OCI-LY7 (cell line): ENCODE results near the gene MFSD6. TPM values are rescaled to one million over a fixed set of nuclear protein-coding genes. Genes with fewer than 3 reads are reported as not detected.

ENCODE experiments used
- BruUV-seq: library from RNA; stranded (reverse); fragments of 400-500 nt; replicated peaks from 2 replicates; lab custom pipeline; 2021; lab: Mats Ljungman, UMichigan
- CTCF ChIA-PET: fragments of 300-600 bp; sonication (Branson Sonifier 250); formaldehyde crosslinking; loops from one replicate; lab custom pipeline; 2022; ENCODE audit warnings: antibody characterized with exemption; ENCODE audit not compliant: unreplicated experiment; lab: Charles Lee
- POLR2A ChIA-PET: fragments of 300-600 bp; sonication (Branson Sonifier 250); formaldehyde crosslinking; loops from one replicate; lab custom pipeline; 2022; ENCODE audit warnings: antibody characterized with exemption; lab: Charles Lee
- DNase-seq: peaks from one replicate; pipeline ENCODE4 v3.0.0-alpha.2; 2015; ENCODE audit warnings: low spot score
- H2AFZ ChIP-seq: fragments of 200-600 bp; sonication (generic), shearing (Covaris generic); 2 replicates; pipeline ENCODE4 v1.6.1; 2014; ENCODE audit warnings: mild to moderate bottlenecking, antibody characterized with exemption, low read length, moderate library complexity
- H3K27ac ChIP-seq: fragments of 200-600 bp; sonication (generic); 2 replicates; pipeline ENCODE4 v1.5.1; 2014; ENCODE audit warnings: mixed run types, low read depth, mild to moderate bottlenecking, moderate library complexity, low read length, inconsistent platforms; ENCODE audit not compliant: poor library complexity, severe bottlenecking
- H3K36me3 ChIP-seq: fragments of 200-600 bp; sonication (generic); 2 replicates; pipeline ENCODE4 v1.6.1; 2014; ENCODE audit warnings: mild to moderate bottlenecking, antibody characterized with exemption, low read length, moderate library complexity, mixed read lengths; ENCODE audit not compliant: insufficient read depth
- H3K4me1 ChIP-seq: fragments of 200-600 bp; sonication (generic); 2 replicates; pipeline ENCODE4 v1.5.1; 2014; ENCODE audit warnings: mild to moderate bottlenecking, low read length; ENCODE audit not compliant: insufficient read depth, poor library complexity, severe bottlenecking
- H3K4me2 ChIP-seq: fragments of 200-600 bp; sonication (generic); 2 replicates; pipeline ENCODE4 v1.6.1; 2014; ENCODE audit warnings: mild to moderate bottlenecking, low read length
- H3K4me3 ChIP-seq: fragments of 200-600 bp; sonication (generic); 2 replicates; pipeline ENCODE4 v1.5.1; 2014; ENCODE audit warnings: mild to moderate bottlenecking, low read depth, low read length; ENCODE audit not compliant: poor library complexity, severe bottlenecking
- H3K79me2 ChIP-seq: fragments of 200-600 bp; sonication (generic); 2 replicates; pipeline ENCODE4 v1.6.1; 2016; ENCODE audit warnings: low read depth, mild to moderate bottlenecking, low read length, moderate library complexity, mixed read lengths; ENCODE audit not compliant: insufficient read depth
- H3K9me2 ChIP-seq: fragments of 200-600 bp; sonication (generic); 2 replicates; pipeline ENCODE4 v1.6.1; 2016; ENCODE audit warnings: mild to moderate bottlenecking, low read length, mixed read lengths; ENCODE audit not compliant: insufficient read depth
- H3K9me3 ChIP-seq: fragments of 200-600 bp; sonication (generic); 2 replicates; pipeline ENCODE4 v1.6.1; 2014; ENCODE audit warnings: mild to moderate bottlenecking, mixed run types, low read length, mixed read lengths
- H4K20me1 ChIP-seq: fragments of 200-600 bp; sonication (generic); 2 replicates; pipeline ENCODE4 v1.6.1; 2014; ENCODE audit warnings: mild to moderate bottlenecking, antibody characterized with exemption, low read length, moderate library complexity, mixed read lengths; ENCODE audit not compliant: insufficient read depth
- CTCF ChIP-seq: fragments of 200-600 bp; sonication (generic); conservative IDR thresholded peaks from 2 replicates; pipeline ENCODE4 v1.5.1; 2014; ENCODE audit warnings: mild to moderate bottlenecking, antibody characterized with exemption, low read length, moderate library complexity, mixed read lengths
- EZH2phosphoT487 ChIP-seq: fragments of 200-600 bp; sonication (generic); IDR thresholded peaks from 2 replicates; pipeline ENCODE4 v1.6.1; 2018; ENCODE audit warnings: low read depth, borderline replicate concordance, mild to moderate bottlenecking, mixed run types, antibody characterized with exemption, low read length, moderate library complexity, mixed read lengths
- intact Hi-C: fragments of 100-400 bp; cut with micrococcal nuclease; formaldehyde crosslinking; loops from one replicate; pipeline ENCODE4 v1.10.0; 2022; ENCODE audit not compliant: unreplicated experiment
- total RNA-seq, 2 experiments: library from RNA; depleted of rRNA in 1 of 2; stranded (reverse); fragments of >200 nt in 1 of 2; shearing (Covaris generic) in 1 of 2; gene quantifications; 2 replicates each; pipeline ENCODE4 v1.2.3, GENCODE V29; 2014 to 2022

MFSD6 gene
- total RNA-seq, 2 experiments from 2014 or later: 8.3 to 19.5 TPM

GRCh38 chr2:190415251-190415650, 7.1 kb downstream of the MFSD6 start:
- Histone ChIP-seq H3K4me3 (no peak overlapping the region), H2AFZ (no peak overlapping the region), H3K9me3 (no peaks in the 10 kb centered on the region), H4K20me1 (no peaks in the 10 kb centered on the region), H3K9me2 (no peaks in the 10 kb centered on the region), H3K4me1 (peaks cover 6% of the 10 kb centered on the region), H3K79me2 (no peaks in the 10 kb centered on the region), H3K36me3 (no peaks in the 10 kb centered on the region), H3K4me2 (no peak overlapping the region), H3K27ac (no peak overlapping the region)
- ChIA-PET CTCF (no interaction called here), POLR2A (interaction anchor here (0.6 to 2.1 kb wide), 4 partner anchors 32 to 118 kb away, joined by 3 to 7 read pairs (median 4); no protein-coding TSS in a partner anchor)
- BruUV-seq: no TSS peak
- intact Hi-C loops: no loop called here
- TF ChIP-seq EZH2phosphoT487: no peak
- no peak for TF ChIP-seq CTCF
- no peak for DNase-seq

GRCh38 chr2:190415794-190416775, 7.9 kb downstream of the MFSD6 start:
- TF ChIP-seq CTCF (no peak), EZH2phosphoT487 (no peak)
- no peaks in the 10 kb centered on the region for H3K9me3 ChIP-seq
- H3K9me2 ChIP-seq: no peaks in the 10 kb centered on the region
- DNase-seq: no peak
- peaks cover 6% of the 10 kb centered on the region for H3K4me1 ChIP-seq
- H3K4me3 ChIP-seq: no peak overlapping the region
- no peak overlapping the region for H2AFZ ChIP-seq
- ChIA-PET POLR2A (interaction anchor here (0.6 to 2.1 kb wide), 9 partner anchors 8 to 789 kb away, joined by 3 to 7 read pairs (median 3); no protein-coding TSS in a partner anchor), CTCF (no interaction called here)
- no peaks in the 10 kb centered on the region for H4K20me1 ChIP-seq
- H3K79me2 ChIP-seq: no peaks in the 10 kb centered on the region
- no peaks in the 10 kb centered on the region for H3K36me3 ChIP-seq
- BruUV-seq: no TSS peak
- intact Hi-C loops: no loop called here
- no peak overlapping the region for H3K27ac ChIP-seq
- no peak overlapping the region for H3K4me2 ChIP-seq
